SK-N-SH (cell line): Measurements from ENCODE around the gene SIGLEC9. TPM values are rescaled to one million over a fixed set of nuclear protein-coding genes. Genes with fewer than 3 reads are reported as not detected.

Experiments
- CTCF ChIA-PET: fragments of 300-600, 350-600 bp; formaldehyde crosslinking; extraction: SDS; loops from one replicate; lab custom pipeline; 2021; lab: Yijun Ruan, JAX
- POLR2A ChIA-PET: fragments of 350-600 bp; sonication (Branson Sonifier 250); formaldehyde crosslinking; extraction: SDS; loops from one replicate; lab custom pipeline; 2020; ENCODE audit warnings: antibody characterized with exemption, inconsistent platforms; lab: Yijun Ruan, JAX
- DNase-seq: peaks from one replicate; pipeline ENCODE4 v3.0.0; 2012
- H2AFZ ChIP-seq: fragments of 200-600 bp; sonication (generic); 2 replicates; pipeline ENCODE4 v1.8.1; 2016; ENCODE audit warnings: antibody characterized with exemption, mild to moderate bottlenecking, low read depth
- H3F3A ChIP-seq: fragments of 200-600 bp; sonication (generic); replicated peaks from 2 replicates; pipeline ENCODE3; 2016; ENCODE audit warnings: antibody characterized with exemption, mild to moderate bottlenecking; ENCODE audit not compliant: insufficient read depth
- H3K27ac ChIP-seq, 2 experiments: fragments of 200-500 bp in 1 of 2; fragments of 200-600 bp in 1 of 2; sonication (Bioruptor generic) in 1 of 2; sonication (generic), shearing (Covaris generic) in 1 of 2; 2 replicates each; pipeline versions ENCODE4 v1.5.1 to v1.6.1; 2014 to 2016; ENCODE audit warnings: low read depth in 2 of 2, inconsistent platforms in 1 of 2, low read length in 1 of 2, mild to moderate bottlenecking in 1 of 2, mixed read lengths in 1 of 2
- H3K27me3 ChIP-seq: fragments of 200-600 bp; sonication (generic), shearing (Covaris generic); 2 replicates; pipeline ENCODE4 v1.6.1; 2016; ENCODE audit warnings: mixed run types; ENCODE audit not compliant: insufficient read depth
- H3K36me3 ChIP-seq, 2 experiments: fragments of 200-500 bp in 1 of 2; fragments of 200-600 bp in 1 of 2; sonication (Bioruptor generic) in 1 of 2; sonication (generic) in 1 of 2; replicated peaks in 1 of 2; 2 replicates each; pipeline versions ENCODE3 to v1.5.1; 2014 to 2016; ENCODE audit warnings: low read length in 1 of 2, mild to moderate bottlenecking in 1 of 2; ENCODE audit not compliant: insufficient read depth in 2 of 2, control insufficient read depth in 1 of 2
- H3K4me1 ChIP-seq, 2 experiments: fragments of 200-500 bp in 1 of 2; fragments of 200-600 bp in 1 of 2; sonication (Bioruptor generic) in 1 of 2; sonication (generic), shearing (Covaris generic) in 1 of 2; 2 replicates each; pipeline versions ENCODE4 v1.5.1 to v1.6.1; 2014 to 2016; ENCODE audit warnings: low read depth in 1 of 2, low read length in 1 of 2, mixed run types in 1 of 2; ENCODE audit not compliant: insufficient read depth in 2 of 2, control insufficient read depth in 1 of 2
- H3K4me2 ChIP-seq: fragments of 200-600 bp; sonication (generic), shearing (Covaris generic); 2 replicates; pipeline ENCODE4 v1.6.1; 2017; ENCODE audit warnings: mixed run types
- H3K4me3 ChIP-seq, 2 experiments: fragments of 200-500 bp in 1 of 2; fragments of 200-600 bp in 1 of 2; sonication (Bioruptor generic) in 1 of 2; sonication (generic), shearing (Covaris generic) in 1 of 2; 2 replicates each; pipeline versions ENCODE4 v1.5.1 to v1.8.1; 2014 to 2016; ENCODE audit warnings: low read depth in 2 of 2, inconsistent platforms in 1 of 2, low read length in 1 of 2, mild to moderate bottlenecking in 1 of 2, mixed read lengths in 1 of 2, moderate library complexity in 1 of 2
- H3K79me2 ChIP-seq: fragments of 200-600 bp; sonication (generic); 2 replicates; pipeline ENCODE4 v1.8.1; 2017; ENCODE audit warnings: mild to moderate bottlenecking; ENCODE audit not compliant: insufficient read depth
- H3K9ac ChIP-seq: fragments of 200-600 bp; sonication (generic); 2 replicates; pipeline ENCODE4 v1.6.1; 2017; ENCODE audit warnings: mixed run types
- H3K9me2 ChIP-seq: fragments of 200-600 bp; sonication (generic); 2 replicates; pipeline ENCODE4 v1.6.1; 2017; ENCODE audit warnings: mixed run types
- H3K9me3 ChIP-seq: fragments of 200-600 bp; sonication (generic); 2 replicates; pipeline ENCODE4 v1.6.1; 2017; ENCODE audit warnings: mixed run types, mild to moderate bottlenecking, moderate library complexity
- H4K20me1 ChIP-seq: fragments of 200-600 bp; sonication (generic); 2 replicates; pipeline ENCODE4 v1.6.1; 2017; ENCODE audit warnings: mild to moderate bottlenecking, mixed run types; ENCODE audit not compliant: insufficient read depth
- CTCF ChIP-seq: fragments of 200-600 bp; sonication (generic); IDR thresholded peaks from 2 replicates; pipeline ENCODE4 v1.6.1; 2017; ENCODE audit warnings: antibody characterized with exemption, mild to moderate bottlenecking, moderate library complexity
- ELF1 ChIP-seq: IDR thresholded peaks from 2 replicates; pipeline ENCODE4 v1.4.0; 2012
- EZH2phosphoT487 ChIP-seq: fragments of 200-600 bp; sonication (generic); IDR thresholded peaks from 2 replicates; pipeline ENCODE4 v1.6.1; 2017; ENCODE audit warnings: low read depth, mixed run types, mild to moderate bottlenecking, antibody characterized with exemption, moderate library complexity, borderline replicate concordance
- FOXJ3 ChIP-seq: sonication (generic); formaldehyde crosslinking; IDR thresholded peaks from 2 replicates; pipeline ENCODE4 v1.5.1; 2020; ENCODE audit warnings: mild to moderate bottlenecking, missing genetic modification reagents
- GATA2 ChIP-seq: sonication (generic); formaldehyde crosslinking; IDR thresholded peaks from 2 replicates; pipeline ENCODE4 v1.5.0; 2020; ENCODE audit warnings: mild to moderate bottlenecking, missing genetic modification reagents
- IRF3 ChIP-seq: fragments of 150-350 bp; IDR thresholded peaks from 2 replicates; pipeline ENCODE4 v1.6.1; 2016; ENCODE audit warnings: mild to moderate bottlenecking, low read depth, low read length
- JUND ChIP-seq: IDR thresholded peaks from 2 replicates; pipeline ENCODE4 v1.4.0; 2012
- MEF2A ChIP-seq: IDR thresholded peaks from 2 replicates; pipeline ENCODE4 v1.4.0; 2012; ENCODE audit warnings: low read depth, borderline replicate concordance
- NFIC ChIP-seq: IDR thresholded peaks from 2 replicates; pipeline ENCODE4 v1.4.0; 2012; ENCODE audit warnings: borderline replicate concordance
- NRF1 ChIP-seq: IDR thresholded peaks from 2 replicates; pipeline ENCODE4 v1.6.1; 2012; ENCODE audit warnings: low read depth, mild to moderate bottlenecking, low read length
- POLR2AphosphoS5 ChIP-seq: IDR thresholded peaks from 2 replicates; pipeline ENCODE4 v1.6.1; 2012; ENCODE audit warnings: low read depth, low read length
- RAD21 ChIP-seq: IDR thresholded peaks from 2 replicates; pipeline ENCODE4 v1.6.1; 2012; ENCODE audit warnings: mild to moderate bottlenecking, low read length
- RCOR1 ChIP-seq: fragments of 150-350 bp; IDR thresholded peaks from 2 replicates; pipeline ENCODE4 v1.6.1; 2017; ENCODE audit warnings: antibody characterized with exemption, low read length
- RFX5 ChIP-seq: IDR thresholded peaks from 2 replicates; pipeline ENCODE4 v1.6.1; 2012; ENCODE audit warnings: mild to moderate bottlenecking, improper control_type of control experiment, low read length
- RXRA ChIP-seq: IDR thresholded peaks from 2 replicates; pipeline ENCODE4 v1.4.0; 2012; ENCODE audit warnings: low read depth, mild to moderate bottlenecking, borderline replicate concordance
- SIN3A ChIP-seq: IDR thresholded peaks from 2 replicates; pipeline ENCODE4 v1.6.1; 2012; ENCODE audit warnings: low read depth, mild to moderate bottlenecking, low read length, moderate library complexity, borderline replicate concordance
- TAF1 ChIP-seq: IDR thresholded peaks from 2 replicates; pipeline ENCODE4 v1.6.1; 2012; ENCODE audit warnings: low read depth, mild to moderate bottlenecking, low read length, moderate library complexity, borderline replicate concordance
- TCF12 ChIP-seq: IDR thresholded peaks from 2 replicates; pipeline ENCODE4 v1.4.0; 2012
- TEAD4 ChIP-seq: IDR thresholded peaks from 2 replicates; pipeline ENCODE4 v1.4.0; 2012; ENCODE audit warnings: mild to moderate bottlenecking, borderline replicate concordance; ENCODE audit not compliant: insufficient read depth
- YY1 ChIP-seq: IDR thresholded peaks from 2 replicates; pipeline ENCODE4 v1.4.0; 2012; ENCODE audit warnings: low read depth, mild to moderate bottlenecking
- WGBS: methylation state at CpG from one replicate; pipeline ENCODE4 v1.1.6; 2017; ENCODE audit warnings: low lambda C conversion rate; 5-methylcytosine and 5-hydroxymethylcytosine counted together
- polyA plus RNA-seq, 3 experiments: library from polyadenylated mRNA; depleted of rRNA; stranded (reverse); fragments of >200 nt; gene quantifications; 2 replicates each; pipeline ENCODE4 v1.2.3, GENCODE V29; 2012
- TF ChIP-seq, protein P1 (sequence below): IDR thresholded peaks from 2 replicates; pipeline ENCODE4 v1.4.0; 2012; ENCODE audit warnings: low read depth

SIGLEC9 gene
- polyA plus RNA-seq, 1 of the 3 experiments (the other 2 are of a cell fraction) = not detected

- Histone ChIP-seq H4K20me1 (no peaks in the 10 kb centered on the region), H3K4me2 (no peak within 1 kb of the TSS), H2AFZ (no peak within 1 kb of the TSS), H3K27me3 (peaks cover 23% of the 10 kb centered on the region; the same call in 1 of the 2 replicates), H3K4me3 (no peak within 1 kb of the TSS), H3K9me3 (no peaks in the 10 kb centered on the region), H3K9ac (no peak within 1 kb of the TSS), H3K4me1 (no peaks in the 10 kb centered on the region)
- 7% methylated on average over 6 of the region's 7 CpGs for WGBS
- no peak for TF ChIP-seq TEAD4
- TF ChIP-seq TAF1 = no peak
- no peak for TF ChIP-seq MEF2A
- TF ChIP-seq JUND = no peak
- TF ChIP-seq NRF1 = no peak
- no peak for TF ChIP-seq GATA2 (CRISPR knock-in tag)
- TF ChIP-seq IRF3 = no peak
- TF ChIP-seq RCOR1 = no peak
- no peak for TF ChIP-seq CTCF
- TF ChIP-seq TCF12 = no peak
- no peak for TF ChIP-seq YY1
- no peak for TF ChIP-seq FOXJ3
- no peak for TF ChIP-seq RFX5
- no peak for TF ChIP-seq EZH2phosphoT487
- TF ChIP-seq NFIC = no peak
- TF ChIP-seq SIN3A = no peak
- TF ChIP-seq RAD21 = no peak
- no peak for TF ChIP-seq ELF1
- TF ChIP-seq, all 33 proteins: peak for 0
- Histone ChIP-seq H3K36me3 (no peaks in the 10 kb centered on the region), H3K9me2 (no peaks in the 10 kb centered on the region), H3K79me2 (no peaks in the 10 kb centered on the region), H3F3A (no peaks in the 10 kb centered on the region), H3K27ac (no peak within 1 kb of the TSS)
- CTCF ChIA-PET = no interaction called here
- POLR2A ChIA-PET = no interaction called here
- DNase-seq = no peak
These were observed 42.1 kb upstream of the SIGLEC9 start, which contains the start of gene KLK14 for GRCh38 chr19:51082611-51083010. TSS of gene KLK14 (minus strand) at chr19:51082887. CDS start at chr19:51082614, 273 bp downstream.

- Histone ChIP-seq H3K4me2 (no peak overlapping the region), H3K36me3 (no peaks in the 10 kb centered on the region), H3F3A (no peaks in the 10 kb centered on the region), H3K9me3 (no peaks in the 10 kb centered on the region), H2AFZ (no peak overlapping the region), H3K4me1 (no peaks in the 10 kb centered on the region), H4K20me1 (no peaks in the 10 kb centered on the region), H3K4me3 (no peak overlapping the region), H3K9ac (no peak overlapping the region), H3K9me2 (no peaks in the 10 kb centered on the region), H3K79me2 (no peaks in the 10 kb centered on the region), H3K27ac (no peak overlapping the region), H3K27me3 (peaks cover 23% of the 10 kb centered on the region; the same call in 1 of the 2 replicates)
- ChIA-PET POLR2A (no interaction called here), CTCF (no interaction called here)
- no peak for TF ChIP-seq MEF2A
- TF ChIP-seq FOXJ3 = no peak
- no peak for TF ChIP-seq POLR2AphosphoS5
- TF ChIP-seq RXRA = no peak
- TF ChIP-seq SIN3A = no peak
- no peak for TF ChIP-seq NFIC
- TF ChIP-seq, protein P1, sequence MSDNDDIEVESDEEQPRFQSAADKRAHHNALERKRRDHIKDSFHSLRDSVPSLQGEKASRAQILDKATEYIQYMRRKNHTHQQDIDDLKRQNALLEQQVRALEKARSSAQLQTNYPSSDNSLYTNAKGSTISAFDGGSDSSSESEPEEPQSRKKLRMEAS = no peak
- DNase-seq = no peak
- 4% methylated on average over 4 of the region's 4 CpGs for WGBS
These were observed 41.5 kb upstream of the SIGLEC9 start for GRCh38 chr19:51083181-51083580.
